Measurements from ENCODE around the gene GRIK1. TPM values are rescaled to one million over a fixed set of nuclear protein-coding genes. Genes with fewer than 3 reads are reported as not detected.

The GRIK1 gene
- total RNA-seq, 1 experiment from 2014 or later = not detected

GRCh38 chr21:29513535-29513934 is 426.3 kb downstream of the GRIK1 start:
- no peak overlapping the region for H3K27ac Mint-ChIP-seq (ENCODE audit: unreplicated experiment)
- peaks cover 30% of the 10 kb centered on the region for H3K9me3 Mint-ChIP-seq (ENCODE audit: unreplicated experiment)
- TF ChIP-seq CTCF (IDR thresholded peaks at IDR 0.05; ENCODE audit: insufficient read depth in 1 of 2, low read depth in 1 of 2, low read length in 1 of 2, severe bottlenecking in 1 of 2, unreplicated experiment in 1 of 2) = no peak
- Histone ChIP-seq H3K9me3 (no peaks in the 10 kb centered on the region), H3K27me3 (replicated peaks; ENCODE audit: control insufficient read depth, insufficient read depth, low read length) (no peaks in the 10 kb centered on the region), H3K4me1 (no peaks in the 10 kb centered on the region), H3K36me3 (ENCODE audit: control insufficient read depth, insufficient read depth, low read length) (no peaks in the 10 kb centered on the region), H3K4me3 (ENCODE audit: low read depth, low read length) (no peak overlapping the region)
- intact Hi-C loops (cut with micrococcal nuclease; ENCODE audit: unreplicated experiment) = no loop called here
- H3K4me1 Mint-ChIP-seq (ENCODE audit: low read depth, unreplicated experiment) = no peaks in the 10 kb centered on the region
- no TSS peak for BruUV-seq (replicated peaks)
- no peak for DNase-seq
- ChIA-PET POLR2A (no interaction called here), CTCF (no interaction called here)
- H3K4me3 Mint-ChIP-seq (ENCODE audit: unreplicated experiment) = no peak overlapping the region
- no peaks in the 10 kb centered on the region for H3K36me3 Mint-ChIP-seq (ENCODE audit: insufficient read depth, unreplicated experiment)
- H3K27me3 Mint-ChIP-seq (ENCODE audit: insufficient read depth, unreplicated experiment) = no peaks in the 10 kb centered on the region

GRCh38 chr21:29511096-29511495 is 428.7 kb downstream of the GRIK1 start:
- peaks cover 30% of the 10 kb centered on the region for H3K9me3 Mint-ChIP-seq (ENCODE audit: unreplicated experiment)
- no peak overlapping the region for H3K4me3 Mint-ChIP-seq (ENCODE audit: unreplicated experiment)
- no peak for TF ChIP-seq CTCF (IDR thresholded peaks at IDR 0.05; ENCODE audit: insufficient read depth in 1 of 2, low read depth in 1 of 2, low read length in 1 of 2, severe bottlenecking in 1 of 2, unreplicated experiment in 1 of 2)
- H3K4me1 Mint-ChIP-seq (ENCODE audit: low read depth, unreplicated experiment) = no peaks in the 10 kb centered on the region
- no TSS peak for BruUV-seq (replicated peaks)
- H3K4me3 ChIP-seq (ENCODE audit: low read depth, low read length) = no peak overlapping the region
- no peaks in the 10 kb centered on the region for H3K9me3 ChIP-seq
- DNase-seq = no peak
- no peaks in the 10 kb centered on the region for H3K36me3 Mint-ChIP-seq (ENCODE audit: insufficient read depth, unreplicated experiment)
- ChIA-PET POLR2A (no interaction called here), CTCF (interaction anchor here (0.7 kb wide), 1 partner anchor 324 kb away, joined by 3 read pairs; no protein-coding TSS in a partner anchor)
- H3K27me3 Mint-ChIP-seq (ENCODE audit: insufficient read depth, unreplicated experiment) = no peaks in the 10 kb centered on the region
- H3K4me1 ChIP-seq = no peaks in the 10 kb centered on the region
- no peaks in the 10 kb centered on the region for H3K27me3 ChIP-seq (replicated peaks; ENCODE audit: control insufficient read depth, insufficient read depth, low read length)
- no peak overlapping the region for H3K27ac Mint-ChIP-seq (ENCODE audit: unreplicated experiment)
- no peaks in the 10 kb centered on the region for H3K36me3 ChIP-seq (ENCODE audit: control insufficient read depth, insufficient read depth, low read length)
- intact Hi-C loops (cut with micrococcal nuclease; ENCODE audit: unreplicated experiment) = no loop called here

DNA sequence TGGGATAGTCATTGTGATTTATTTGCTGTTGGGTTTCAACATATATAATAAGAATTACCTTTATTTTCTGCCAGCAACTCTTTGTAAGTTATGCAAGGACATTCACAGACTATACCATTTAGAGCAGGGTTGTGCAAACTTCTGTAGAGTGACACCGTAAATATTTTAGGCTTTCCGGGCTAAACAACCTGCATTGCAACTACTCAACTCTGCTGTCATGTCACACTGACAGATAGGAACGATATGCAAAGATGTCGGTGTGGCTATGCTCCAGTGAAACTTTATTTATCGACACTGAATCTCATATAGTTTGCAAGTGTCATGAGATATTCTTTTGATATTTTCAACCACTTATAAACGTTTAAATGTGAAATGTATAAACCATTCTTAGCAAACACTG is 430.7 kb downstream of the GRIK1 start:
- POLR2A ChIA-PET = no interaction called here
- H3K4me3 ChIP-seq (ENCODE audit: low read depth, low read length) = no peak overlapping the region
- no peak for TF ChIP-seq CTCF (IDR thresholded peaks at IDR 0.05; ENCODE audit: insufficient read depth in 1 of 2, low read depth in 1 of 2, low read length in 1 of 2, severe bottlenecking in 1 of 2, unreplicated experiment in 1 of 2)
- no peaks in the 10 kb centered on the region for H3K27me3 Mint-ChIP-seq (ENCODE audit: insufficient read depth, unreplicated experiment)
- no TSS peak for BruUV-seq (replicated peaks)
- H3K36me3 Mint-ChIP-seq (ENCODE audit: insufficient read depth, unreplicated experiment) = no peaks in the 10 kb centered on the region
- H3K27ac Mint-ChIP-seq (ENCODE audit: unreplicated experiment) = no peak overlapping the region
- H3K4me1 ChIP-seq = no peaks in the 10 kb centered on the region
- no peaks in the 10 kb centered on the region for H3K36me3 ChIP-seq (ENCODE audit: control insufficient read depth, insufficient read depth, low read length)
- H3K9me3 ChIP-seq = no peaks in the 10 kb centered on the region
- CTCF ChIA-PET = no interaction called here
- H3K27me3 ChIP-seq (replicated peaks; ENCODE audit: control insufficient read depth, insufficient read depth, low read length) = no peaks in the 10 kb centered on the region
- H3K4me3 Mint-ChIP-seq (ENCODE audit: unreplicated experiment) = no peak overlapping the region
- H3K4me1 Mint-ChIP-seq (ENCODE audit: low read depth, unreplicated experiment) = no peaks in the 10 kb centered on the region
- no peak for DNase-seq
- intact Hi-C loops (cut with micrococcal nuclease; ENCODE audit: unreplicated experiment) = no loop called here
- peaks cover 24% of the 10 kb centered on the region for H3K9me3 Mint-ChIP-seq (ENCODE audit: unreplicated experiment)

Measured in Caco-2 (cell line).